ENCODE results near the gene RTL5.

RTL5 gene

DNA sequence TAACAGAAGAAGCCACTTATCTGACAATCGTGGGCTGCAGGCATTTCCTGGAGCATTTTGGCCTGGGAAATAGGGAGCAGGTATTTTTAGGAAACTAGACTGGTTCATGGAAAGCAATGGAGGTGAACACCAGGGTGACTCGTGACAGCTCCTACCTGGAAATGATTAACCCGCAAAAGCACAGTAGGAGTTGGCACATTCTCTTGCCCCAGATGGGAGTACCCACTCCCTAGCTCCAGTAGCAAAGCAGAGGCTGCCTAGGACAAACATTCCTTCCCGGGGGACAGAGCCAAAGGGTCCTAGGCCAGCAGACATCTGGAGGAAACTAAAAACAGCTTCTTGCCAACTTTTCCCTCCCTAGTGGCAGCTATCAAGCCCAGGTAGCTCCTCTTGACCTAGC is 29.0 kb downstream of the RTL5 start:
- TF ChIP-seq, protein P1, sequence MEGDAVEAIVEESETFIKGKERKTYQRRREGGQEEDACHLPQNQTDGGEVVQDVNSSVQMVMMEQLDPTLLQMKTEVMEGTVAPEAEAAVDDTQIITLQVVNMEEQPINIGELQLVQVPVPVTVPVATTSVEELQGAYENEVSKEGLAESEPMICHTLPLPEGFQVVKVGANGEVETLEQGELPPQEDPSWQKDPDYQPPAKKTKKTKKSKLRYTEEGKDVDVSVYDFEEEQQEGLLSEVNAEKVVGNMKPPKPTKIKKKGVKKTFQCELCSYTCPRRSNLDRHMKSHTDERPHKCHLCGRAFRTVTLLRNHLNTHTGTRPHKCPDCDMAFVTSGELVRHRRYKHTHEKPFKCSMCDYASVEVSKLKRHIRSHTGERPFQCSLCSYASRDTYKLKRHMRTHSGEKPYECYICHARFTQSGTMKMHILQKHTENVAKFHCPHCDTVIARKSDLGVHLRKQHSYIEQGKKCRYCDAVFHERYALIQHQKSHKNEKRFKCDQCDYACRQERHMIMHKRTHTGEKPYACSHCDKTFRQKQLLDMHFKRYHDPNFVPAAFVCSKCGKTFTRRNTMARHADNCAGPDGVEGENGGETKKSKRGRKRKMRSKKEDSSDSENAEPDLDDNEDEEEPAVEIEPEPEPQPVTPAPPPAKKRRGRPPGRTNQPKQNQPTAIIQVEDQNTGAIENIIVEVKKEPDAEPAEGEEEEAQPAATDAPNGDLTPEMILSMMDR (IDR thresholded peaks at IDR 0.05; ENCODE audit: insufficient read depth, low read depth, low read length, missing control alignments), result no peak
- H3K4me3 ChIP-seq (ENCODE audit: low read depth, low read length), result no peak overlapping the region
- no peak for DNase-seq (ENCODE audit: low read depth)

DNA sequence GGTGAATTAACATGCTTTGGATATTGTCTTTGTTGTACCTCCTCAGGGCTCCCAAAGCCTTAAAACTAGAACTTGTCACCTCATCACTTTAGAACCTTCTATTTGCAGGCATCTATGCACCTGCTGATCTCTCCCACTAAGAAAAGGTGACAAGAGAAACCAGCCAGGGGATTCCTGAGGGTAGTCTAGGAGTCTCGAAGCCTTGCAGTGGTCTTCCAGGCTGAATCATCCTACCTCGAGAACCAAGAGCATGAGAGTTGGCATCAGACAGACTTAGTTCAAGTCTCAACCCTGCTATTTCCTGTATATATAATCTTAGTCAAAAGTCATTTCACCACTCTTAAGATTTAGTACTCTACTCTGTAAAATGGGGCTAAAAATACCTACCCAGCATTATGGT is 29.6 kb downstream of the RTL5 start:
- DNase-seq (ENCODE audit: low read depth), result no peak
- H3K4me3 ChIP-seq (ENCODE audit: low read depth, low read length), result no peak overlapping the region
- TF ChIP-seq, protein P1 (IDR thresholded peaks at IDR 0.05; ENCODE audit: insufficient read depth, low read depth, low read length, missing control alignments), result no peak

DNA sequence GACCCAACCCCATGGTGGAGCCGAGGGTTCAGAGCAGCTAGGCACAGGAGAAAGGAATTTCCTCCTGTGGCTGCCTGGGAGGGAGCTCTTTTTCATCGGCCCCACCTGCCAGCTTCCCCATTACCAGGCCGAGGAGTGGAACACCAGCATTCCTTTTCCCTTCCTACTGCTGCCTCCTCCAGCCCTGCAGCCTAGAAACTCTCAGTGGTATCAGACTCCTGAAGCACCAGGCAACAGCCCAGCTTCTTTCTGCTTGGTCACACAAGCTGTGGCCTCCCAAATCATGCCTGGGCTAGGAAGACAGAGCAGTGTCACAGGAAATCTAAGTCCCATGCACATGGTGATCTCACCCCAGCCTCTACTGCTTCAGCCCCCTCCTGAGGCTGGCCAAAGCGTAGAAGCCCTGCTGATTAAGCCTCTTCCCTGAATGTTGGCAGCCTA is 30.1 kb downstream of the RTL5 start:
- TF ChIP-seq, protein P1 (IDR thresholded peaks at IDR 0.05; ENCODE audit: insufficient read depth, low read depth, low read length, missing control alignments), result no peak
- H3K4me3 ChIP-seq (ENCODE audit: low read depth, low read length), result no peak overlapping the region
- no peak for DNase-seq (ENCODE audit: low read depth)

DNA sequence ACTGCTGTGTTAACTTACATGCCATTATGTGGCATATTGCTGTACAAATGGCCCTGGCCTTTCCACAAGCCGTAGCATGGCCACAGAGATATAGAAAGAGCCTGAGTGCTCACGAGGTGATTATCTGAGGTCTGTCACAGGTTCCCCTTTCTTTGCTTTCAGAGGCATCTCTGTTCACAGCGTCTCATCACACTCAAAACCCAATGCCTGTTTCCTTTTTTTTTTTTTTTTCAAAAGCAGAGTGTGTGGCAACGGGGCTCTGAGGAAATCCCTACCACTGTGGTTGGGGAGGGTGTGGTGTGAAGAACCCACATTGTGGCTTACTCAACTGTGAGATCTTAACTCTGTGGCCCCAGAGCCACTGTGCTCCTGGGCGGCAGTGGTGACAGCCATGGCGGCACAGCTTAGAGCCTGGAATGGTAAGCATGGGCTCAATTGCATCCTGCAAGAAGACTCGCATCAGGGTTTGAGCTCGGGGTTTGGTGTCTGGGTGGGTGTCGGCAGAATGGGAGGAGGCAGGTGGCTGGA is 30.8 kb downstream of the RTL5 start:
- TF ChIP-seq, protein P1 (IDR thresholded peaks at IDR 0.05; ENCODE audit: insufficient read depth, low read depth, low read length, missing control alignments), result no peak
- DNase-seq (ENCODE audit: low read depth), result peak; percentile 84
- H3K4me3 ChIP-seq (ENCODE audit: low read depth, low read length), result no peak overlapping the region

DNA sequence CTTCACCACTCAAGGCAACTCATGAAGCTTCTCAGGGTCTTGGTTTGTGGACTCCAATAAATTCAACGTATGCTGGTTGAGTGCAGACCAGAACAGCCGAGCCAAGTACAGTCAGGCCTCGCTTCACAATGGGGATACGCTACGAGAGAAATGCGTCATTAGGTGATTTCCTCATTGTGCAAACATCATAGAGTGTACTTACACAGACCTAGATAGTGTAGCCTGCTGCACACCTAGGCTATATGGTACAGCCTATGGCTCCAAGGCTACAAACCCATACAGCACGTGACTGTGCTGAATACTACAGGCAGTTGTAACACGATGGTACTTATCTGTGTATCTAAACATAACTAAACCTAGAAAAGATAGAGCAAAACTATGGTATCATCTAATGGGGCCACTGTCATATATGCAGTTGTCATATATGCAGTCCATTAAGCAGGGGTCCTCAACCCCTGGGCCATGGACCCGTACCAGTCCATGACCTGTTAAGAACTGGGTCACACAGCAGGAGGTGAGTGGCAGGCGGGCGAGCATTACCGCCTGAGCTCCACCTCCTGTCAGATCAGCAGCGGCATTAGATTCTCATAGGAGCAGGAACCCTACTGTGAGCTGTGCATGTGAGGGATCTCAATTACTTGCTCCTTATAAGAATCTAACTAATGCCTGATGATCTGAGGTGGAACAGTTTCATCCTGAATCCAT is 31.5 kb downstream of the RTL5 start:
- TF ChIP-seq, protein P1 (IDR thresholded peaks at IDR 0.05; ENCODE audit: insufficient read depth, low read depth, low read length, missing control alignments), result no peak
- peak; percentile 25 for DNase-seq (ENCODE audit: low read depth)
- no peak overlapping the region for H3K4me3 ChIP-seq (ENCODE audit: low read depth, low read length)

DNA sequence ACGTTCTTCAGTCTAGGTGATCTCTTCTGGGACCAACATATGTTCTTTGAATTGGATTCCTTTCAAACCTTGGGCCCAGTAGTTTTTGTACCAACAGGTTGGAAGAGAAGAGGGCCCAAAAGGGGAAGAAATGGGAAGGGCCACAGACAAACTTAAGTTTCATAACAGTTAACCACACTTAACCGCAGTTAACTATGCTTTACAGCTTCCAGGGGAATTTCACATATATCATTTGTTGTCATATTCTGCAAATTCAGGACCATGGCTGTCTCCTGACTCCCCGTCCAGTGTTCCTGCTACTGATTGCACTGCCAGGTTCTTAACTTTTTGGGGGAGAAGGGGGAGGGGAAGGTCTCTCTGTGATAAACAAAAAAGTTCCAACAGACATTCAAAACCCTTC is 34.6 kb downstream of the RTL5 start:
- no peak overlapping the region for H3K4me3 ChIP-seq (ENCODE audit: low read depth, low read length)
- DNase-seq (ENCODE audit: low read depth), result no peak
- TF ChIP-seq, protein P1 (IDR thresholded peaks at IDR 0.05; ENCODE audit: insufficient read depth, low read depth, low read length, missing control alignments), result no peak

DNA sequence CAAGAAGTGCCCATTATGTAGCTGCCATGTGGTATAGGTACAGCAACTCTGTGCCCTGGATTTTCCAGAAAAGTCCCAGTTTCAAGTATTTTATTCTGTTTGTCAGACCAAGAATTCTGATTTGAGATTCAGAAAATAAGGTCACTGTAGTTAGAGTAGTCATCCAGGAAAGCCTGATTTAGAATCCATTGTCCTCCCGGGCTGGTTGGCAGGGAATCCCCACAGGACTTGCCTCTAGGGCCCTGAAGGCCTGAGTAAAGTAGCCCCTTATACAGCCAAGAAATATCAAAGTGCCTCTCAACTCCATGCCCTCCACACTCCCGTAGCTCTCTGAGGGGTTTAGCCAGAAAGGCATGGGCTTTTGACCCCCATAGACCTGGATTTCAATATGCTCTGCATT is 36.3 kb downstream of the RTL5 start:
- H3K4me3 ChIP-seq (ENCODE audit: low read depth, low read length), result no peak overlapping the region
- DNase-seq (ENCODE audit: low read depth), result no peak
- TF ChIP-seq, protein P1 (IDR thresholded peaks at IDR 0.05; ENCODE audit: insufficient read depth, low read depth, low read length, missing control alignments), result no peak

Measured in GM12865 (cell line).